8988T (cell line): Measurements from ENCODE around the gene SMARCB1.
"Not testable (repeated sequence)": the region's sequence is repeated elsewhere in the genome, so short reads cannot be mapped to it uniquely, and the experiment has no call there.

ENCODE experiments used
- DNase-seq: peaks from one replicate; pipeline ENCODE4 v3.0.0; 2011

Gene SMARCB1

DNA sequence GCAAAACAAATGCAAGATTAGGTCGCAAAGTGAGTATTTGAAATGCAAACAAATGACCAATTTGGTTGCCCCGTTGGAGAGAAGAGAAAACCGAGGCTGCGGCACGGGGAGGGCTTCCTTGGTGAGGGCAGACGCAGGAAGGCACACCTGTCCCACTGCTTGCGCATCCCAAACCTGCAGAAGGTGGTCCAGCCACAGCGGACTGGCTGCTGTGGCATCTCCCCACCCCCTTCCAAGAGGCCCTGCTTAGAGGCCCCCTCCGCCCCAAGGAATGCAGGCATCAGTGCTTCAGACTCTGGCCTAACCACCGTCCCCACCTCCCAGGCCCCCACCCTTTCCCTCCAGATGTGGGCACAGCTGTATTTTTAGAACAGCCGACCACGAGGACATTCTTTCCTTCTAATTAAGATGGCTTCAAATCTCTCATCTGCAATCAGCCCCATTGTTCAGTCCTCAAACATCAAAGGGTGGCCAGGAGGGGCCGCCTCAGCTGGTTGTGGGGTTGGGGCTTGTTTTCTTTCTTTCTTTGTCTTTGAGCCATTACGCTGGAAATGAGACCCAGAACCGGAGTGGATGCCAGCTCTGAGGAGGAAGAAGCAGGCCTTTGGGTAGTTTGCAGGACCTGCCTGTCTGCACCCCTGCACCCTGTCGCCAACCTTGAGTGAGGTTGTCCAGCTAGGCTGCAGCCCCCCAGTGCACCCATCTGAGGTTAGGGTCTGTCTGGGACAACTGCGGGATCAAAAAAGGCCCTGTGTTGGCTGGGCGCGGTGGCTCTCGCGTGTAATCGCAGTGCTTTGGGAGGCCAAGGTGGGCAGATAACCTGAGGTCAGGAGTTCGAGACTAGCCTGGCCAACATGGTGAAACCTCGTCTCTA lies 61.5 kb downstream of the SMARCB1 start:
- no peak for DNase-seq

DNA sequence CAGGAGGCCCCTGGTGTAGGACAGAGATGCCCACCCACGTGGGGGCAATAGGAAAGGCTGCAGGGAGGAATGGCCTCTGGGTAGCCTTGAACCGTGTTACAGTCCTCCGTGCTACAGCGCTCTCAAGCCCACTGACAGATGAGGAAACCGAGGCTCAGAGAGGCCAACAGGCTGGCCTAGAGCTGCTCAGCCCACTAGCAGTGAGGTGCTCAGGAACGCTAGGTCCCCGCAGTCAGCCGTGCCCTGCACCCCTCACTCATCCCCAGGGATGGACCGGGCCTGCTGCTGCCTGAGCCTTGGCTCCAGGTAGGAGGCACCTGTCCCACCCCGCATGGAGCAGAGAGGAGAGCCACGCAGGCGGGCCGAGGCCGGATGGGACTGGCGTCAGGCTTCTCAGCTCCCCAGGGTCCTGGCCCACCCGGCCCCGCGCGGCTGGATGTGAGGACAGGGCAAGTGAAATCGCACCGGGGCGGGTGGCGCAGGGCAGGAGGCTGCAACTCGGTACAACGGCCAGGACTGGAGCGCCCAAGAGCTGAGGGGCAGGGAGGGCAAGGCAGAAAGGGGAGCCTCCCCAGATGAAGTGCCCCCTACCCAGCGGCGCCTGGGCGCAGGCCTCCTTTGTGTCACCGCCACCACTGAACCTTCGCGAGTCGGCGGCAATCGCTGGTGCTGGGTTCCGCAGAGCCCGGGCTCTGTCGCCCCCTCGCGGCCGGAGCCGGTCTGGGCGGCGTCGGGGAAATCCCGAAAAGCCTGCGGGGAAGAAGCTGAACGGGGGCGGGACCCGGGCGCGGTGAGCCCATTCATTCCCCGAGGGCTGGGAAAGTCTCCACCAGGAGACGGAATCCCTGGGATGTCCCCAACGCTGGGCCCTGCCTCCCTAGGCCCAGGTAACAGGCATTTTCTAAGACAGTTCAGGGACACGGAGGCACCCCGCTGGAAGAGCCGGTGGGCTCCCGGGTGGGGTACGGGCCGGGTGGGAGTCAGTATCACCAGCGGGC lies 62.5 kb downstream of the SMARCB1 start:
- peak; percentile 87 for DNase-seq

DNA sequence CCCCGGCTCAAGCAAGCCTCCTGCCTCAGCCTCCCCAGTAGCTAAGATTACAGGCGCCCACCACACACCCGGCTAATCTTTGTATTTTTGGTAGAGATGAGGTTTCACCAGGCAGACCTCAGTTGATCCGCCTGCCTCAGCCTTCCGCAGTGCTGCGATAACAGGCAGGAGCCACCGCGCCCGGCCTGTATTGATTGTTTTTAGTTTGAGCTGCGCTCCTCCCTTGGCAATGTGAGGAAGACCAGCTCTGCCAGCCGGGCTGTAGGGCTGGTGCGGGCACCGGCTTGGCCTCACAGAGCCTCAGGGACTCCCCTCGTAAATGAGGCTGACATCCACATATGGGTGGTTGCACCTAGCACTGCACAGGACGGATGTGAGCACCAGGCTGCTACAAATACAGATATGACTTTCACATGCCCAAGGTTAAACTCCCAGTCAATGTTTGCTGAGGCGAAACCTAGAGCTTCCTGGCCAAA lies 63.4 kb downstream of the SMARCB1 start:
- no peak for DNase-seq

DNA sequence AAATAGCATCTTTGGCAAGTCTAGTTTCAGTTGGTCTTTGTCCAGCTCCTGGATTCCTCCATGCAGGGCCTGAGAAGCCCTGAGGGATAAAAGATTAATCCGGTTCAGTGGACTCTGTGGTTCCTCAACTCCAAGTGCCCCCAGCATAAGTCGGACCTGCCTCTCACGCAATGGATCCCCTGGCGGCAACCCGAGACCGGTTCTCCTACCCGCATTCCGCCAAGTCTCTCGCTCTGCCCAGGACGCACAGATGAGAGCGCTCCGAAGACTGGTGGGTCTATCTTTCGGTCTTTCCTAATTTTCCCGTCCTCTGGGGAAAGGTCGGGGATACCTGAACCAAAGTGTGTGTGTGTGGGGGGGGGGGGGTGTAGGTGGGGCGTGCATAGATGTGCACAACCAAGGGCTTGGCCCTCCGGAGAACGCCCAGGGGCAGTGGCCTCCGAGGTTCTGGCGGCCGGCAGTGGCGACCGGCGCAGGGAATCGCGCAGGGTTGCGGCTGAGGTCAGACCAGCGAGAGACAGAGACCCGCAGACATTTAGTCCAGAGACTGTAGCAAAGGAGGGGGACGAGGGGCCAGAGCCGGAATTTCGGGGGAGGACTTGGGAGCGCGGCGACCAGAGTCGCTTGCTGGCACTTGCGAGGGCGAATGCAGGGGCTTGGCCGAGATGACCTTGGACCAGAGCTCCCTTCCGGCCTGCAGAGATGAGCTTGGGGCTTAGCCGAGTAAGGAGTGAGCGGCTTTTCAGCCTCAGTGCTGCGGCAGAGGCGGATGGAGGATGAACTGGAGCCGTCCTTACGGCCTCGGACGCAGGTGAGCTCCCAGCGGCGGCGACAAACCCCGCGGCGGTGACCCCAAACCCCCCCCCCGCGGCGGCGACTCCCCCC lies 70.2 kb downstream of the SMARCB1 start:
- DNase-seq = peak; percentile 44

DNA sequence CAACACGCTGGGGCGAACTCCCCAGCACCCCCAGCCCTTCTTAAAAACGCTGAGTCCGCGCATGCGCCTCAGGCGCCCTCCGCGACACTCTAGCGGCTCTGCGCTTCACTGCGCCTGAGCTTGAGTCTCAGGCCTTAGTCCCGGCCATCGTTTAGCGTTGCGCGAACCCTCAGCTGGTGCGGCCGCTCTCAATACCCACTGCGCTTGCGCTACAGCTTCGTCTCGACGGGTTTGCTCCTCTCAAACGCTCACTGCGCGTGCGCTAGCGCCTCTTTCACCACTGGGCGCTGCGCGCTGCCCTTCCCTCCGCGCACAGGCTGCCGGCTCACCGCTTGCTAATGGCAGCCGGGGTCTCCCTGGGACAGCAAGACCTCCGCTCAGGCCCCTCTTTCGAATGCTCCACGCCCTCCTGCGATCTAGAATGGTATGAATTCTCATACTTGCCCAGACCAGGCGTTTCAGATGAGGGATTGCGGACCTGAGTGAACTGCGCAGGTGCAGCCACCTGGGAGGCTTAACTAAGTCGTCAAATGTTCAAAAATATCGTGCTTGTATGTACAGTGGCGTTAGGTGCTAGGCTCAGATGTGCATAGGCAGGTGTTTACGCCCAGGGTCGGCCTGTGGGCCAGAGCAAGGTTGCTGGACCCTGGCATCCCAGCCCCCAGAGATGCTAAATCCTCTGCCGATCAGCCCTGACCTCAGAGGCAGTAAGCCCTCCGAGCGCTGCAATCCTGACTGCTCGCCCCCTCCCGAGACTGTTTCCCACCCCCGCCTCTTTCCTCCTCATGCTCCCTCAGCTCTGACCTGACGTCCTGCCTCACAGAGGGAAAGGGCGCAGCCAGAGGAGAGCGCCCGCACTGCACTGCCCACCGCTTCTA lies 71.1 kb downstream of the SMARCB1 start, which contains the start of gene SLC2A11:
Gene SLC2A11, plus strand, starts transcription at position 270 of the 878 bp plus-strand sequence. Its CDS starts 125 bp downstream, at position 395.
- peak; percentile 84 for DNase-seq

DNA sequence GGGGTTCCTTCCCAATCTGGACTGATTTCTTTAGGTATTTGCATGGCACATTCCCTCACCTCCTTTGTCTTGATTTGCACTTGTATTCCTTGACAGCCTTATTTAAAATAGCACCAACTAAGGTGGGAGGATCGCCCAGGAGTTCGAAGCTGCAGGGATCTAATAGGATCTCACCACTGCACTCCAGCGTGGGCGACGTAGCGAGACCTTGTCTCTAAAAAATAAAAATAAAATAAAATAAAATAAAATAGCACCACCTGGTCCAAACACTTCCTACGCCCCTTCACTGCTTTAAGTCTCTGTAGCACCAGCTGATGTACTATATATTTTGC lies 71.7 kb downstream of the SMARCB1 start:
- DNase-seq = no peak

DNA sequence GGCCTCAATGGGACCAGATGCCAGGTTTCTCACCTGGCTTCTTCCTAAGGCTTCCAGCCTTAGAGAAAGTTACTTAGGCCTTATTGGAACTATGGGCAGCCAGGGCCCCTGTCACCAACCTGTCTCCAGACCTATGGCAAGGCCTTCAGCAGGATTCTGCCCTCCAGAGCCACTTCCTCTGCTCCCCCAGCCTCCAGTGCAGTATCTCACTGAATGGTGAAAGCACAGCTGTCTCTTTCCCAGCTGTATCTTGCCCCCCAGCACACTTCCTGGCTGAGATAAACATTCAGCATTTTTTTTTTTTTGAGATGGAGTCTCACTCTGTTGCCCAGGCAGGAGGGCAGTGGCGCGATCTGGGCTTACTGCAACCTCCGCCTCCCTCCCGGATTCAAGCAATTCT lies 72.4 kb downstream of the SMARCB1 start:
- DNase-seq = no peak

DNA sequence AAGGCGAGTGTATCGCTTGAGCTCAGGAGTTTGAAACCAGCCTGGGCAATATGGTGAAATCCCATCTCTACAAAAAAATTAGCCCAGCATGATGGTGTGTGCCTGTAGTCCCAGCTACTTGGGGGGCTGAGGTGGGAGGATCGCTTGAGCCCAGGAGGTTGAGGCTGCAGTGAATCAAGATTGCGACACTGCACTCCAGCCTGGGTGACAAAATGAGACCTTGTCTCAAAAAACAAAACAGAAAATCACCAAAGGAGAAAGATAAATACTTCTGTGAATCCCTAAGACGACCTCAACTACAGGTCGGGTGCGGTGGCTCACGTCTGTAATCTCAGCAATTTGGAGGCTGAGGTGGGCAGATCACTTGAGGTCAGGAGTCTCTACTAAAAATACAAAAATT lies 73.4 kb downstream of the SMARCB1 start:
- not testable (repeated sequence) for DNase-seq

DNA sequence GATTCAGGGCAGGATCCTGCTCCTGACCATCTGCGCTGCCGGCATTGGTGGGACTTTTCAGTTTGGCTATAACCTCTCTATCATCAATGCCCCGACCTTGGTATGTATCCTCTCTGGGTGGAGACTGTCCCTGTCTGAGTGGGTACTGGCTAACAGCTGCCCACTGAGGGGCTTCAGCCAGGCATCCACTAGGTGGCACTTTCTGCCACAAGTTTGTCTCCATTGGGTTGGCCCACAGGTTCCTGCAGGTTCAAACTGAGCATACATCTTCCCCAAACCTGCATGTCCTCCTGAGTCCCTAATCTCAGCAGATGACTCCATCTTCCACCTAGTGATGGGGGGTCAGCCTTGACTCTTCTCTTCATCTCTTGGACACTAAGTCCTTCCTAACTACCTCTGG lies 75.3 kb downstream of the SMARCB1 start:
- peak; percentile 56 for DNase-seq

DNA sequence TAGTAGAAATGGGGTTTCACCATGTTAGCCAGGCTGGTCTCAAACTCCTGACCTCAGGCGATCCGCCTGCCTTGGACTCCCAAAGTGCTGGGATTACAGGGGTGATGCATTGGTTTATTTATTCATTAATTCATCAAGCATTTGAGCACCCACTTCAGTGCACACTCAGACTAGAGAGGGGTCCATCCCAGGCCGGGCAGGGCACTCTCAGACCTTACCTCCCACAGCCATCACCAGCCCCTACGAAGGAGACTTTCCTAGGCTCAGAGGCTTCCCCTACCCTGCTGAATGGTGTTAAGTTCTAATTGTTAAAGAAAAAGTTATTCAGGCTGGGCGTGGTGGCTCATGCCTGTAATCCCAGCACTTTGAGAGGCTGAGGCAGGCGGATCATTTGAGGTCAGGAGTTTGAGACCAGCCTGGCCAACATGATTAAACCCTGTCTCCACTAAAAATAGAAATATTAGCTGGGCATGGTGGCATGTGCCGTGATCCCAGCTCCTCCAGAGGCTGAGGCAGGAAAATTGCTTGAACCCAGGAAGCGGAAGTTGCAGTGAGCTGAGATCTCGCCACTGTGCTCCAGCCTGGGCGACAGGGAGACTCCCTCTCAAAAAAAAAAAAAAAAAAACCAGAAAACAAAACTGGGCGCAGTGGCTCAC lies 77.9 kb downstream of the SMARCB1 start:
- not testable (repeated sequence) for DNase-seq

DNA sequence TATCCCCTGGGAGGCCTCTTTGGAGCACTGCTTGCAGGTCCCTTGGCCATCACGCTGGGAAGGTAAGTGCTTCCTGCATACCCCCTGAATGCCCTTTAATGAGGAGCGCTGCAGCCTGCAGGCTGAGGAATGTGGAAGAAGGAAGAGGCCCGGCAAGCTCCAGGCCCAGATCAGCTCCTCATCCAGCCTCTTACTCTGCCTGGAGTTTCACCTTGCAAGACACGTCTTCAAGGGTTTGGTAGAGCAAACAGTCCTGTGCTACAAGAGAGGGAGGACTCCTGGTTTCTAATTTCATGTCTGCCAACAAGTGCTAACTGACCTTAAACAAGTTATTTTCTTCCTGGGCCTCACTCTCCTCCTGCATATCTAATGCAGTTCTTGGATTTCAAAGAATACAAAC lies 81.8 kb downstream of the SMARCB1 start:
- DNase-seq = no peak

DNA sequence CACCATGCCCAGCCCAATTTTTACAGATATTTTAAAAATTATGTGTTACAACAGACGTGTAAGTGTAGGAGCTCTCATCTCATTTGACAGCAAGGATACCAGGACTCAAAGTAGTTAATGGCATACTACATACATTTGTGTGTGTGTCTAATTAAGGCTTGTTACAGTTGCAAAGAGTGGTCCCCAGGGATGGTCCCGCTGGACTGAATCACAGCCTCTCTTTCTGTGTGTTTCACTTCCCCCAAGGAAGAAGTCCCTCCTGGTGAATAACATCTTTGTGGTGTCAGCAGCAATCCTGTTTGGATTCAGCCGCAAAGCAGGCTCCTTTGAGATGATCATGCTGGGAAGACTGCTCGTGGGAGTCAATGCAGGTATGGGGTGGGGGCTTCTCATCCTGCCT lies 88.1 kb downstream of the SMARCB1 start:
- no peak for DNase-seq

DNA sequence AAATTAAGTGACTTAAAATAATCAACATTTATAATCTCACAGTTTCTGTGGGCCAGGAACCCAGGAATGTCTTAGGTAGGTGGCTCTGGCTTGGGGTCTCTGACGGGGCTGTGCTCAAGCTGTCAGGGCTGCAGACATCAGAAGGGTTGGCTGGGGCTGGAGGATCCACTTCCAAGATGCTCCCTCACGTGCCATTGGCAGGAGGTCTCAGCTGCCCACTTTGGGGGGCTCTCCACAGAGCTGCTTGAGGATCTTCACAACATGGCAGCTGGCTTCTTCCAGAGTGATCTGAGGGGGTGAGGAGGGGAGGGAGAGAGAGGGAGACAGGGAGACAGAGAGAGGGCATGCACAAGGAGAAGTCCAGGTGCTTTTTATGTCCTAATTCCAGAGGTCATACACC lies 89.0 kb downstream of the SMARCB1 start:
- DNase-seq = no peak

DNA sequence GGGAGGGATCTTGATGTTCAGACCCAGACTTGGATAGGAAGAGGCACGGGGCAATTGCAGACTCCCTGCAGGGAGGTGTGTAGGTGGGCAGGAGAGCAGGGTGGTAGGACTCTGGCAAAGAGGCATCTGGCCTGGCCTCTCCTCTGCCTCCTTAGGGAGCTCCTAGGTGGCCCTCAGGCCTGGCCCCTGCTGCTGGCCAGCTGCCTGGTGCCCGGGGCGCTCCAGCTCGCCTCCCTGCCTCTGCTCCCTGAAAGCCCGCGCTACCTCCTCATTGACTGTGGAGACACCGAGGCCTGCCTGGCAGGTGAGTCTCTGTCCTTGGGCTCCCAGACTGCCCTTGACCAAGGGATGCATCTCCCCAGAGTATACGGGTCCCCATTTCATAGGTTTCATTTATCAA lies 90.8 kb downstream of the SMARCB1 start:
- no peak for DNase-seq

DNA sequence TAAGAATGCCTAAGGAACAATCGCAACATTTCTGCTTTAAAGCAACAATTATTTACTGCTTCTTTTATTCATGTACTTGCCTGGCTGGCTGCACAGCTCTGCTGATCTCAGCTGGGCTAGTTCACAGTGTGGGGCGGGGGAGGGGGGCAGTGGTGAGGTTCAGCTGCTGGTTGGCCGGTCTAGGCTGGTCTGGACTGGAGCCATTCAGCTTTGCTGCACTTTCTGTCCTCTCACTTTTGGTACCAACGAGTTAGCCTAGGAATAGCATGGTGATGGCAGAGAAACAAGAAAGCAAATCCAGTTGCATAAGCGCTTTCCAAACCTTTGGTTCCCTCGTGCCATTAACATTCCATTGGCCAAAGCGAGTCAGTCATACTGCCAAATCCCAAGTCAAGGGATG lies 91.5 kb downstream of the SMARCB1 start:
- DNase-seq = no peak

DNA sequence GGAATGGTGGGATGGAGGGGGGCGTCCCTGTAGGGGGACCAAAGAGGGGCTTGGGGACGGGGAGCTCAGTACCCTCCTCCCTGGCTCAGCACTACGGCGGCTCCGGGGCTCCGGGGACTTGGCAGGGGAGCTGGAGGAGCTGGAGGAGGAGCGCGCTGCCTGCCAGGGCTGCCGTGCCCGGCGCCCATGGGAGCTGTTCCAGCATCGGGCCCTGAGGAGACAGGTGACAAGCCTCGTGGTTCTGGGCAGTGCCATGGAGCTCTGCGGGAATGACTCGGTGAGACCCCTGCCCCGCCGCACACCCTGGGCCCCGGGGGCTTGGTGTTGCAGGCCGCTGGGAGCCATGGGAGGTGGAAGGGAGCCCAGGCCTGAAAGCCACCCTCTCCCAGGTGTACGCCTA lies 95.6 kb downstream of the SMARCB1 start:
- no peak for DNase-seq

DNA sequence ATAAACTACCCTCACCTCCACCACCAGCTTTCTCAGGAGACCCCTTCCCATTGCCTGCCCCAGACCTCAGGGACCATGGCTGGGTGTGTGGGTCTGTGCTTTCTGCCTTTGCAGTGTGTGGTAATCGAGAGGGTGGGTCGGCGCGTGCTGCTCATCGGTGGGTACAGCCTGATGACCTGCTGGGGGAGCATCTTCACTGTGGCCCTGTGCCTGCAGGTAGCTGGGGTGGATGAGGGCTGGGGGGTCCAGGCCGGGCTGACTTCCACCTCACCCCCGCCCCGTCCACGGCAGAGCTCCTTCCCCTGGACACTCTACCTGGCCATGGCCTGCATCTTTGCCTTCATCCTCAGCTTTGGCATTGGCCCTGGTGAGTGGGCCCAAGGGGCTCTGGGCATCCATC lies 96.9 kb downstream of the SMARCB1 start:
- no peak for DNase-seq

DNA sequence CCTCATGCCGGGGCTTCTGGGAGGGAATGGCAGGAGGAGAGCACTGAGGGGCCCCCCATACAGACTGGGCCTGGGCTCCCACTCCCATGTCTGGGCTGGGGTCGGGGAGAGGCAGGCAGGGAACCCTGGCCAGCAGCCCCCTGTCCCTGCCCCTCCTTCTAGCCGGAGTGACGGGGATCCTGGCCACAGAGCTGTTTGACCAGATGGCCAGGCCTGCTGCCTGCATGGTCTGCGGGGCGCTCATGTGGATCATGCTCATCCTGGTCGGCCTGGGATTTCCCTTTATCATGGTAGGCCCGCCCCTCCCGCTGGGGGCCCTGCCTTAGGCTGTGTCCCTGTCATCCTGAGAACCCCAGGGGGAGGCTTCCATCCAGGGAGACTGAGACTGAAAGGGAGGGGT lies 97.4 kb downstream of the SMARCB1 start:
- DNase-seq = no peak
